ENCODE results near the gene CASP12.

GRCh38 chr11:104883342-104883741 lies 14.9 kb downstream of the CASP12 start:
- TF ChIP-seq CTCF (conservative IDR thresholded peaks at IDR 0.05; ENCODE audit: low read depth, low read length): no peak
- no peak for TF ChIP-seq SMC3 (IDR thresholded peaks at IDR 0.05; ENCODE audit: low read depth, low read length)
- no peak for TF ChIP-seq MAZ (IDR thresholded peaks at IDR 0.05; ENCODE audit: borderline replicate concordance, low read depth, low read length)
- TF ChIP-seq CEBPB (IDR thresholded peaks at IDR 0.05; ENCODE audit: low read depth, low read length): no peak
- no peak for TF ChIP-seq FOS (IDR thresholded peaks at IDR 0.05; ENCODE audit: low read depth, low read length)
- no peak for TF ChIP-seq RAD21 (IDR thresholded peaks at IDR 0.05; ENCODE audit: low read length)
- no peak for TF ChIP-seq POLR2A (IDR thresholded peaks at IDR 0.05; ENCODE audit: low read depth, low read length)
- no peak for TF ChIP-seq MXI1 (IDR thresholded peaks at IDR 0.05; ENCODE audit: borderline replicate concordance, low read depth, low read length)
- TF ChIP-seq BHLHE40 (IDR thresholded peaks at IDR 0.05; ENCODE audit: low read depth, low read length): no peak
- no peak for TF ChIP-seq USF2 (IDR thresholded peaks at IDR 0.05; ENCODE audit: low read depth, low read length)
- TF ChIP-seq RCOR1 (IDR thresholded peaks at IDR 0.05; ENCODE audit: insufficient replicate concordance, low read length): no peak
- no peak for TF ChIP-seq CHD1 (IDR thresholded peaks at IDR 0.05; ENCODE audit: low read depth, low read length)
- TF ChIP-seq RFX5 (IDR thresholded peaks at IDR 0.05; ENCODE audit: low read depth, low read length): no peak
- no peak for TF ChIP-seq ELK1 (IDR thresholded peaks at IDR 0.05; ENCODE audit: borderline replicate concordance, low read depth, low read length)
